Activated naive CD8-positive, alpha-beta T cell (primary cell): ENCODE results near the gene HMG20B.
A peak's percentile ranks its signal among the peaks of the same experiment; 100 is the strongest.

Experiments
- H3K27ac Mint-ChIP-seq: one replicate; pipeline ENCODE4 v1.8.0; 2021; ENCODE audit warnings: mixed read lengths
- H3K27me3 Mint-ChIP-seq: one replicate; pipeline ENCODE4 v1.8.0; 2021; ENCODE audit warnings: mixed read lengths
- H3K36me3 Mint-ChIP-seq: one replicate; pipeline ENCODE4 v1.8.0; 2021; ENCODE audit warnings: mixed read lengths
- H3K4me1 Mint-ChIP-seq: one replicate; pipeline ENCODE4 v1.8.0; 2021; ENCODE audit warnings: low read depth, mixed read lengths
- H3K4me3 Mint-ChIP-seq: one replicate; pipeline ENCODE4 v1.8.0; 2021; ENCODE audit warnings: mild to moderate bottlenecking, mixed read lengths
- H3K9me3 Mint-ChIP-seq: one replicate; pipeline ENCODE4 v1.8.0; 2021; ENCODE audit warnings: low read depth, mixed read lengths

Gene HMG20B

DNA sequence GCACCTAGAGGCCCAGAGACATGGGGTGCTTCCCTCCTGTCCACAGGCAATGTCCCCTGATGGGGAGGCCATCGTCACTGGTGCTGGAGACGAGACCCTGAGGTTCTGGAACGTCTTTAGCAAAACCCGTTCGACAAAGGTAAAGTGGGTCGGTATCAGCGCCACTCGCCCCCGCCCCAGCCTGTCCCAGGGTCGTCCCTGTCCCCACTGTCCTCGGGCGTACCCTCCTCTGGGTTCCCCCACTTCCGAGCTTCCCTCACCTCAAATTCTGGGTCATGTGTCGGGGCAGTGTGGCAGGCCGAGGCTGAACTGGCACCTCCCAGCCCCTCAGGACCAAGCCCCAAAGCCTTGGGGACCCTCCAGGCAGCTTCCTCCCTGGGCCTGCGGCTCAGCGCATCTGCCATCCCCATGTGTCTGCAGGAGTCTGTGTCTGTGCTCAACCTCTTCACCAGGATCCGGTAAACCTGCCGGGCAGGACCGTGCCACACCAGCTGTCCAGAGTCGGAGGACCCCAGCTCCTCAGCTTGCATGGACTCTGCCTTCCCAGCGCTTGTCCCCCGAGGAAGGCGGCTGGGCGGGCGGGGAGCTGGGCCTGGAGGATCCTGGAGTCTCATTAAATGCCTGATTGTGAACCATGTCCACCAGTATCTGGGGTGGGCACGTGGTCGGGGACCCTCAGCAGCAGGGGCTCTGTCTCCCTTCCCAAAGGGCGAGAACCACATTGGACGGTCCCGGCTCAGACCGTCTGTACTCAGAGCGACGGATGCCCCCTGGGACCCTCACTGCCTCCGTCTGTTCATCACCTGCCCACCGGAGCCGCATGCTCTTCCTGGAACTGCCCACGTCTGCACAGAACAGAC lies 38.1 kb upstream of the HMG20B start:
- H3K27ac Mint-ChIP-seq, result no peak overlapping the region
- no peak overlapping the region for H3K4me3 Mint-ChIP-seq
- H3K36me3 Mint-ChIP-seq, result peaks cover 1% of the 10 kb centered on the region
- no peaks in the 10 kb centered on the region for H3K9me3 Mint-ChIP-seq
- H3K27me3 Mint-ChIP-seq, result no peaks in the 10 kb centered on the region
- no peaks in the 10 kb centered on the region for H3K4me1 Mint-ChIP-seq

DNA sequence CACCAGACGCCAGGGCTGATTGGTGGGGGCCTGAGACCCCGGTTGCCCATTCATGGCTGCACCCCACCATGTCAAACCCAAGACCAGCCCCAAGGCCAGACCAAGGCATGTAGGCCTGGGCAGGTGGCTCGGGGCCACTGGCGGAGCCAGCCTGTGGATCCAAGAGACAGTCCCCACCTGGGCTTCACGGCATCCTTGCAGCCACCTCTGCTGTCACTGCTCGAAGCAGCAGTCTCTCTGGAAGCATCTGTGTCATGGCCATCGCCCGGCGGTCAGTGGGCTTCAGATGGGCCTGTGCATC lies 37.6 kb upstream of the HMG20B start:
- peaks cover 3% of the 10 kb centered on the region for H3K36me3 Mint-ChIP-seq

DNA sequence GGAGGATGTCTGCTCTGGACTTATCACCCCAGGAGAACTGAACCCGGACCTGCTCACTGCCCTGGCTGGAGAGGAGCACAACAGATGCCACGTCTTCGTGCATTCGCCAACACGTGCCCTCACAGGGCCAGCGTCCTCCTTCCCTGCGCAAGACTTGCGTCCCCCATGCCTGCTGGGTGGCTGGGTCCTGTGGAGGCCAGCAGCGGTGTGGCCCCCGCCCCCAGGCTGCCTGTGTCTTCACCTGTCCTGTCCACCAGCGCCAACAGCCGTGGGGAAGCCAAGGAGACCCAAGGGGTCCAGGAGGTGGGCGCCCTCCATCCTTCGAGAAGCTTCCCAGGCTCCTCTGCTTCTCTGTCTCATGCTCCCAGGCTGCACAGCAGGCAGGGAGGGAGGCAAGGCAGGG lies 37.2 kb upstream of the HMG20B start:
- Mint-ChIP-seq H3K36me3 (peaks cover 3% of the 10 kb centered on the region), H3K4me1 (no peaks in the 10 kb centered on the region), H3K27ac (no peak overlapping the region), H3K9me3 (no peaks in the 10 kb centered on the region), H3K27me3 (no peaks in the 10 kb centered on the region), H3K4me3 (no peak overlapping the region)

More for the DNA sequence above, 37.6 kb upstream of the HMG20B start:
- no peaks in the 10 kb centered on the region for H3K9me3 Mint-ChIP-seq
- no peak overlapping the region for H3K27ac Mint-ChIP-seq
- H3K4me3 Mint-ChIP-seq, result no peak overlapping the region
- no peaks in the 10 kb centered on the region for H3K4me1 Mint-ChIP-seq
- no peaks in the 10 kb centered on the region for H3K27me3 Mint-ChIP-seq

DNA sequence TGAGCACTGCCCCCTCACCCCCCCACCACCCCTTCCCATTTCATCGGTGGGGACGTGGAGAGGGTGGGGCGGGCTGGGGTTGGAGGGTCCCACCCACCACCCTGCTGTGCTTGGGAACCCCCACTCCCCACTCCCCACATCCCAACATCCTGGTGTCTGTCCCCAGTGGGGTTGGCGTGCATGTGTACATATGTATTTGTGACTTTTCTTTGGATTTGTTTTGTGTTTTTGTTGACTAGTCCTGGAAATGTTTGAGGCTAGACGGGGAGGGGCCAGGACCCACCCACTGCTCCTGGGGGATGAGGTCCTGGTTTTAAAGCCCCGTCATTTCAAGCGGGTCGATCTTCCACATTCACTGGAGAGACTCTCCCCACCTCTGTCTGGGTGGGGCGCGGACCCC lies 36.8 kb upstream of the HMG20B start:
- H3K27me3 Mint-ChIP-seq, result no peaks in the 10 kb centered on the region
- H3K27ac Mint-ChIP-seq, result no peak overlapping the region
- no peaks in the 10 kb centered on the region for H3K9me3 Mint-ChIP-seq
- H3K36me3 Mint-ChIP-seq, result peaks cover 3% of the 10 kb centered on the region
- H3K4me1 Mint-ChIP-seq, result no peaks in the 10 kb centered on the region
- no peak overlapping the region for H3K4me3 Mint-ChIP-seq

DNA sequence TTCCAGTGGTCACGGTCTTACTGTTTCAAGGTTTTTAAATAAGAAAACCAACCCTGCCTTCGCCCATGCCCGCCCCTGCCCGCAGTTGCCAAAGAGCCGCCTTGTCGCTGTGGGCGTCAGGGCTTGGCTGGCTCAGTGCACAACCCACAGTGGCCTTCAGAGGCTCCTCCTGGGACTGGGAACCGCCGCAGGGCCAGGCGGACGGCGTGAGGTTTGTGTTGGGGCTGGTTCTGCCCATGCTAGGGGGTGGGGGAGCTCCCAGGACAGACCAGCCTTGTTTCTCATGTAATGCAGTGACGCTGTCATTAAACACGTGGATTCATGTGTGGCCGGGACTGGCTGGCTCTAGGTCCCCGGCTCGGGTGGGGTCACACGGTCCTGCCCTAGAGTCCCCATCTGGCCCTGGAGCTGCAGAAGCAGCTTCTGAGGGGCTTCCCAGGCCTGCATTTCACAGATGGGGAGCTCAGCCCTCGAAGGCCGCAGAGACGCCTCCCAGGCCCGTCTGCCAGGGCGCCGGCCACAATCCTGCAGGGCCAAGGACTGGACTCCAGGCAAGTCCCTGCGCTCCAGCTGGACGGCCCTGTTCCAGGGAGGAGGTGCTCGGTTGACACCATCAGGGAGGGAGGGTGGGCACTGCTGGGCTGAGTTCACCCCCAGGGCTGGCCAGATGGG lies 36.2 kb upstream of the HMG20B start:
- no peak overlapping the region for H3K27ac Mint-ChIP-seq
- H3K4me1 Mint-ChIP-seq, result no peaks in the 10 kb centered on the region
- no peaks in the 10 kb centered on the region for H3K9me3 Mint-ChIP-seq
- H3K4me3 Mint-ChIP-seq, result no peak overlapping the region
- H3K36me3 Mint-ChIP-seq, result peaks cover 3% of the 10 kb centered on the region
- no peaks in the 10 kb centered on the region for H3K27me3 Mint-ChIP-seq

DNA sequence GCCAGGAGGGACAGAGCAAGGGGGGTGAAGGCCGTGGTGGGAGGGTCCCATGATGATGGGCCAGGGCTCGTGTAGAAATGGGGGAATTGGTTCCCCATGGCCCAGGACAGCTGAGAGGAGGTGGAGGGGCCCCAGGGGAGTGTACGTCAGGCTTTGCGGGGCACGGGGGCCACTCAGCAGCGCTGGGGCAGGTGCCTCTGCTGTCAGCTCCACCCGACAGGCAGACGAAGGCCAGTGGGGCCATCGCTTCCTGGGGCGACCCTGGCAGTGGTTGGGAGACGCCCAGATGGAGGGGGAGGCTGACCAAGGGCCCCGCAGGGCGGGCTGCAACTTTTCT lies 35.7 kb upstream of the HMG20B start:
- no peaks in the 10 kb centered on the region for H3K9me3 Mint-ChIP-seq
- peak overlapping the region; percentile 50 for H3K27ac Mint-ChIP-seq
- peaks cover 3% of the 10 kb centered on the region for H3K36me3 Mint-ChIP-seq
- no peak overlapping the region for H3K4me3 Mint-ChIP-seq
- no peaks in the 10 kb centered on the region for H3K27me3 Mint-ChIP-seq
- no peaks in the 10 kb centered on the region for H3K4me1 Mint-ChIP-seq

DNA sequence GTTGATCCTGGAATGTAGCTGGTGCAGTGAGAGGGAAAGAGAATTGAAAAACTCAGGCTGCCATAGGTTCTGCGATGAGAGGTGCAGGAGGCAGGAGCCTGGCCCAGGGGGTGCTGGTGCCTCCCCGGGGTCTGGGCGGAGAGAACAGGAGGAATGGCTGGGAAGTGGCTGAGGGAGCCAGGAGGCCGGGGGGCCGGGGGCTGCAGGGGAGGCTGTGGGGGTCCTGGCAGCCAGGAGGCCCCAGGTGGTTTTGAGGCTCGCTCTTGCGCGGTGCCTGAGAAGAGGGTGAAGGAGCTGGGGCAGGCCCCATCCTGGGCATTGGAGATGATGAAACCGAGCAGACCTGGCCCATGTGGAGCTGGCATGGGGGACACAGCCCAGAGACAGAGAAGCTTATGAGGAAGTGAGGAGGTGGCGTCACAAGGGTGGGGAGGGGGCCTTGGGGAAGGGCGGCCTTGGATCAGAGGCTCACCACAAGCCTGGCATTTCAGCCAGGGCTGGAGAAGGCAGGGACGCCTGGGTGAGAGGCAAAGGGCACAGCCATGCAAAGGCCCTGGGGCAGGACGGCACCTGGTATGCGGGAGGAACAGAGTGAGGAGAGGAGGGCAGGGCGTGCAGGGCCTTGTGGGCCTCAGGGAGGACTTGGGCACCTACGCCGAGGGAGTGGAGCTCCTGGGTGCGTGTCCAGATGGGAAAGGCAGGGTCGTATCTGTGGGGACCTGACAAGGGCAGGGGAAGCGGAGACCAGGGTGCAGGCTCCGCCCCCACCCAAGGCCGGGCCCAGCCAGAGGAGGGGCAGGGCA lies 35.1 kb upstream of the HMG20B start:
- Mint-ChIP-seq H3K27ac (peak overlapping the region; percentile 50), H3K9me3 (no peaks in the 10 kb centered on the region), H3K4me1 (no peaks in the 10 kb centered on the region), H3K27me3 (no peaks in the 10 kb centered on the region), H3K36me3 (peaks cover 3% of the 10 kb centered on the region), H3K4me3 (no peak overlapping the region)

DNA sequence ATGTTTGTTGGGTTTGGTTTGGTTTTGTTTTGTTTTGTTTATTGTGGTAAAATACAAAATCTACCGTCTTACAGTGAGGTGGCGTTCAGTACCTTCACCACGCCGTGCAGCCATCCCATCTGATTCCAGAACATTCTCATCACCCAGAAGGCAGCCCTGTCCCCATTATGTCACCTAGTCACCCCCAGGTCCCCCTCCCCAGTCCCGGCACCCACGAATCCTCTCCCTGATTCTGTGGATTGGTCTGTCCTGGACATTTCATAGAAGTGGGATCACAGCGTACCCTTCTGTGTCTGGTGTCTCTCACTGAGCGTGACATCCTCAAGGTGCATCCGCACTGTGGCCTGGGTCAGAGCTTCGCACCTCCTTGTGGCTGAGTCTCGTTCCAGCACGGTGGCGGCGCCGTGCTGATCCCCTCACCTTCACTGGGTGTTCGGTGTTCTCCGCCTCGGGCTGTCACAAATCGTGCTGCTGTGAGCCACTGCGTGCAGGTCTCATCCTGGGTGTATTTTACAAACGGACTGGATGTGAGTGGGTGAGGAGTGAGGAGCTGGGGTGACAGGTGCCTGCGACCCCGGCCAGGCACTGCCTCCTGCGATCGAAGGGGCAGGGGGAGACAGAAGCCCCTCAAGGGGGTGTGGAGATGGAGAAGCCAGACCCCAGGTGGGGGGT lies 34.4 kb upstream of the HMG20B start:
- Mint-ChIP-seq H3K27ac (no peak overlapping the region), H3K4me1 (no peaks in the 10 kb centered on the region), H3K9me3 (no peaks in the 10 kb centered on the region), H3K27me3 (no peaks in the 10 kb centered on the region), H3K4me3 (no peak overlapping the region), H3K36me3 (peaks cover 3% of the 10 kb centered on the region)

DNA sequence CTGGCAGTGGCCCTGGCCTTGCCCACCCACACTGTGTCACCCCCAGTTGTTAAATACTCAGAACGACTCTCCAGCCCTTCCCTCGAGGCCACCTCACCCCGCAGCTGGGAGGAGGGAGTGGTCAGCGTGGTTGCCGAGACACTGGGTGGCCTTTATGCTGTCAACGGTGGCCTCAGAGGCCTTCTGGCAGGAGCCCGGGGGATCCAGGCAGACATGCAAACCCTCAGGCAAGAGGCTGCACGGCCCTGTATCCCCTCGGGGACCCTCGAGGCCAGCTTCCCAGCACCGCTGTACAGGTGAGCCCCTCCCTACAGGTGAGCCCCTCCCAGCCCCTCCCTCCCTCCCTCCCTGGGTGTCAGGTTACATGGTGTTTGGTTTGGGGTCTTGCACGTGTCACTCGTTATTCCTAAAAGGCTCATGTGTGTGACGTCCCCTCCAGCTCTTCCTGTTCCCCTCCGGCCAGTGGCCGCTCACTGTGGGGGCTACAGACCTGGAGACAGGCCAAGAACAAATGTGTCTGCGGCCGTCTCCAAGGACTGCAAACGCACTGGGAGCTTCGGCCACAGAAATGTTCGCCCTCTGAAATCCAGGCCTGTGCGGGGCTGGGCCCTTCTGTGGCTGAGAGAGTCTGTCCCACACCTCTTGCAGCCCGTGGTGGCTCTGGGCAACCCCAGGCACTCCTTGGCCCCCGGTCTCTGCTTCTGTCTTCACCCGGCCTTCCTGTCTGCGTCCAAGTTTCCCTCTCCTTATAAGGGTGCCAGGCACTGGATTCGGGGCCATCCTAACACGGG lies 33.6 kb upstream of the HMG20B start, which contains the start of gene TEKTIP1:
Gene TEKTIP1 (plus strand): TSS at position 210 of the 791 bp plus-strand sequence. CDS start 4 bp downstream, at position 214.
- H3K9me3 Mint-ChIP-seq, result no peaks in the 10 kb centered on the region
- no peaks in the 10 kb centered on the region for H3K4me1 Mint-ChIP-seq
- H3K36me3 Mint-ChIP-seq, result peaks cover 3% of the 10 kb centered on the region
- no peak within 1 kb of the TSS for H3K4me3 Mint-ChIP-seq
- H3K27ac Mint-ChIP-seq, result no peak within 1 kb of the TSS
- no peaks in the 10 kb centered on the region for H3K27me3 Mint-ChIP-seq

DNA sequence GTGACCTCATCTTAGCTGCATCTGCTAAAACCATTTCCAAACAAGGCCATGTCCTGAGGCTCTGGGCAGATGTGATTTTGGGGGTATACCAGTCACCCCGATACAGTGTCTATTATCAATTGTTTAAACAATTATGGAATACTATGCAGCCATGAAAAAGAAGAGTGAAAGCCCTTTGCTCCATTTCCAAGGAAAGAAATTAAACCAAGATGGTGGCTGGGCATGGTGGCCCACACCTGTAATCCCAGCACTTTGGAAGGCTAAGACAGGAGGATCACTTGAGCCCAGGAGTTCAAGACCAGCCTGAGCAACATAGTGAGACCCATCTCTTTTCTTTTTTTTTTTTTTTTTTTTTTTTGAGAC lies 33.0 kb upstream of the HMG20B start:
- no peak overlapping the region for H3K4me3 Mint-ChIP-seq
- H3K36me3 Mint-ChIP-seq, result peaks cover 3% of the 10 kb centered on the region
- no peaks in the 10 kb centered on the region for H3K27me3 Mint-ChIP-seq
- no peaks in the 10 kb centered on the region for H3K9me3 Mint-ChIP-seq
- H3K27ac Mint-ChIP-seq, result no peak overlapping the region
- H3K4me1 Mint-ChIP-seq, result no peaks in the 10 kb centered on the region

DNA sequence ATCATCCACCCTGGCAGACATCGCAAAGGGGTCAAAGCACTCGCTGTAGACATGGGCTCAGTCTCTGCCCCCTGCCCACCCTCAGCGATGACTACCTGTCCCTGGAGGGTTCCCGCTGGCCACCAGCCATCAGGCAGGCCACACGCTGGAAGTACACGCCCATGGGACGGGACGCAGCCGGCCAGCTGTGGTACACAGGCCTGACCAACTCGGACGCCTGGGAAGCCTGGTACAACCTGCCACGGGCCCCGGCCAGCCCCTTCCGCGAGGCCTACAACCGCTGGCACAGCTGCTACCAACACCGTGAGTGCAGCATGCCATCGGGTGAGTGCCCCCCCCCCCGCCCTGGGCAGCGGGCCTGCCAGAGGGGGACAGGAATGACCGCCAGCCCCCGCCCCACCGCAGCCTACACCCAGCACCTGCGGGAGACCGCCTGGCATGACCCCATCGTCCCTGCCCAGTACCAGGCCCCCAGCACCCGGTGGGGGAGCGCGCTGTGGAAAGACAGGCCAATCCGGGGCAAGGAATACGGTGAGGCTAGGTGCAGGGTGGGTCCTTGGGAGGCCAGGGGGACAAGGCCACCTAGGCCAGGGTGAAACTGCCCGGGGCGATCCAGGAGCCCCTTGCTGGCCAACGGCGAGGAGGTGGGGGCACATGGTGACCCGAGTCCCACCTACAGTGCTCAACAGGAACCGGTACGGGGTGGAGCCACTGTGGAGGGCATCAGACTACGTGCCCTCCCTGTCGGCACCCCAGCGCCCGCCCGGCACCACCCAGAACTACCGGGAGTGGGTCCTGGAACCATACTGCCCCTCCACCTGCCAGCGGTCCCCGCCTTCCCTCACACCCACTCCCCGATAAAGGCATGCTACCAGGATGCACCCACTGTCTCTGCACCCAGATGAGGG lies 29.3 kb upstream of the HMG20B start:
- Mint-ChIP-seq H3K36me3 (peaks cover 3% of the 10 kb centered on the region), H3K27me3 (no peaks in the 10 kb centered on the region), H3K4me1 (peaks cover 9% of the 10 kb centered on the region), H3K9me3 (no peaks in the 10 kb centered on the region), H3K27ac (no peak overlapping the region), H3K4me3 (no peak overlapping the region)

DNA sequence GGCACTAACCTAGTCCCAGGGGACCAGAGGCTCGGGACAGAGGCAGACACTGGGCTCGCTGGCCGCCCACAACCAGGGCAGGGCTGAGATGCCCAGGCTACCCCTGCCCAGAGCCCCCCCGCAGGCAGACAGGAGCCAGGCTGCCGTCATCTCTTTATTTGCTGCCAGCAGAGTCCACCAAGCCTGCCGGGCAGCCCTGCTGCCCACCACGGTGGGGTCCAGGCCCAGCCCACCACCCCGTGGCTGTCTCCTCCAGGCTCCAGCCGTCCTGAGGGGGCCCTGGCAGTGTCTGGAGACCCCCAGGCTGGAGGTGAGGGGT lies 28.7 kb upstream of the HMG20B start:
- H3K36me3 Mint-ChIP-seq, result peaks cover 3% of the 10 kb centered on the region
- H3K4me3 Mint-ChIP-seq, result no peak overlapping the region
- H3K4me1 Mint-ChIP-seq, result peaks cover 9% of the 10 kb centered on the region
- H3K27ac Mint-ChIP-seq, result no peak overlapping the region
- no peaks in the 10 kb centered on the region for H3K27me3 Mint-ChIP-seq
- no peaks in the 10 kb centered on the region for H3K9me3 Mint-ChIP-seq

DNA sequence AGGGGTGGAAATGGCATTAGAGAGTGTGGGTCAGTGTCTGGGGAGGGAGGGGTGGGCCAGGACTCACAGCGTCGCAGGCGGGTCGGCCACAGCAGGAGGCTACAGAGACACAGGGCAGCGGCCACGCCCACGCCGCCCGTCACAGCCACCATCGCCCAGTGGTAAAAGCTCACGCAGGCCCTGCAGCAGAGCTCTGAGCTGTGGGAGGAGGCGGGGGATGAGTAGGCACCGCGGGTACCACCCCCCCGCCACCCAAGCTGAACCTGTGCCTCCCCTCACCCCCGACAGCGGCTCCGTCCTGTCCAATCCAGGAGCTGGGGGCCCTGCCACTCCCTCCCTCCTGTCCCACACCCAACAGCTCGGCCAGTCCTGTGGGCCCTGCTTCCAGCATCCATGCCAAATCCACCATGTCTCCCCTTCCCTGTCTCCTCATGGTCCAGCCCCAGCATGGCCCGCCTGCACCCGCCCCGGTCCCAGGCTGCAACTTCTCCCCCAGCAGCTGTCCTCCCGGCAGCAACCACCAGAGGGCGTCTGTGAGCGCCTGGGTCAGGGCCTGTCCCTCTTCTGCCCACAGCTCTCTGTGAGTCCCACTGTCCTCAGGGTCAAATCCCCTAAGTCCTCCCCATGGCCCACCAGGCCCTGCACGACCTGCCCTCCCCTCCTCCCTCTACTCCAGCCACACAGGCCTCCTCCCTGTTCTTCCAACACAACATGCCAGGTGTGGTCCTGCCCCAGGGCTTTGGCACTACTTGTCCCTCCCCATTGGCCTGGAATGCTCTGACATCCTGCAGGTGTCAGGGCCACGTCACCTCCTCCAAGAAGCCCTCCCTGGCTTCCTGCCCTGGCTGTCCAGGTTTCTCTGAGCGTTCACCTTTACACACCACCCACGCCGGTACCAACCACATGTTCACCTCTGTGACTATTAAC lies 27.7 kb upstream of the HMG20B start:
- Mint-ChIP-seq H3K4me1 (peaks cover 9% of the 10 kb centered on the region), H3K36me3 (no peaks in the 10 kb centered on the region), H3K27ac (peak overlapping the region; percentile 28), H3K27me3 (no peaks in the 10 kb centered on the region), H3K4me3 (no peak overlapping the region), H3K9me3 (no peaks in the 10 kb centered on the region)
